ENCODE measurements around the gene RBMS1. TPM values are rescaled to one million over a fixed set of nuclear protein-coding genes. Genes with fewer than 3 reads are reported as not detected.

RBMS1 gene
- total RNA-seq, 3 donors from 2014 or later = 9.7 to 58.3 (median 21.6) TPM

GRCh38 chr2:160277151-160277550 is 216.5 kb downstream of the RBMS1 start:
- H3K4me1 ChIP-seq (ENCODE audit: low read depth) = no peaks in the 10 kb centered on the region
- H3K4me3 ChIP-seq = no peak overlapping the region
- TF ChIP-seq CTCF (IDR thresholded peaks at IDR 0.05) = no peak
- intact Hi-C loops (cut with DNase I, micrococcal nuclease) = no loop called here
- no peaks in the 10 kb centered on the region for H3K36me3 ChIP-seq (ENCODE audit: low read depth)
- no peak for ATAC-seq
- H3K9me3 ChIP-seq = no peaks in the 10 kb centered on the region
- no peak for DNase-seq

GRCh38 chr2:160275656-160276055 is 218.0 kb downstream of the RBMS1 start:
- DNase-seq (peak in 1 of 3 donors; percentile 19), ATAC-seq (peak; percentile 87)
- Histone ChIP-seq H3K36me3 (ENCODE audit: low read depth) (no peaks in the 10 kb centered on the region), H3K4me1 (ENCODE audit: low read depth) (no peaks in the 10 kb centered on the region), H3K9me3 (no peaks in the 10 kb centered on the region), H3K4me3 (no peak overlapping the region)
- no peak for TF ChIP-seq CTCF (IDR thresholded peaks at IDR 0.05)
- intact Hi-C loops (cut with DNase I, micrococcal nuclease) = no loop called here

- Histone ChIP-seq H3K4me3 (no peak overlapping the region), H3K4me1 (ENCODE audit: low read depth) (peaks cover 5% of the 10 kb centered on the region), H3K9me3 (no peaks in the 10 kb centered on the region), H3K36me3 (ENCODE audit: low read depth) (no peaks in the 10 kb centered on the region)
- DNase-seq (no peak), ATAC-seq (no peak)
- intact Hi-C loops (cut with DNase I, micrococcal nuclease) = no loop called here
- TF ChIP-seq CTCF (IDR thresholded peaks at IDR 0.05) = no peak
These were observed 222.2 kb downstream of the RBMS1 start for GRCh38 chr2:160271171-160272086.

- Histone ChIP-seq H3K4me3 (no peak overlapping the region), H3K4me1 (ENCODE audit: low read depth) (peaks cover 5% of the 10 kb centered on the region), H3K9me3 (no peaks in the 10 kb centered on the region), H3K36me3 (ENCODE audit: low read depth) (no peaks in the 10 kb centered on the region)
- intact Hi-C loops (cut with DNase I, micrococcal nuclease) = no loop called here
- peak; percentile 42 for ATAC-seq
- no peak for TF ChIP-seq CTCF (IDR thresholded peaks at IDR 0.05)
- peak in 2 of 3 donors; percentile 26 to 38 for DNase-seq
These were observed 223.0 kb downstream of the RBMS1 start for GRCh38 chr2:160270571-160271113.

GRCh38 chr2:160269803-160270570 is 223.6 kb downstream of the RBMS1 start:
- intact Hi-C loops (cut with DNase I, micrococcal nuclease) = no loop called here
- DNase-seq (peak; percentile 81 to 85 (median 81)), ATAC-seq (peak; percentile 95)
- TF ChIP-seq CTCF (IDR thresholded peaks at IDR 0.05) = peak; percentile 31
- Histone ChIP-seq H3K9me3 (no peaks in the 10 kb centered on the region), H3K4me3 (no peak overlapping the region), H3K4me1 (ENCODE audit: low read depth) (peaks cover 5% of the 10 kb centered on the region), H3K36me3 (ENCODE audit: low read depth) (no peaks in the 10 kb centered on the region)

All from mucosa of descending colon (tissue), 3 donors.